Thyroid gland (tissue), 4 donors: ENCODE measurements around the gene AADACL3. TPM values are rescaled to one million over a fixed set of nuclear protein-coding genes. Genes with fewer than 3 reads are reported as not detected.
"Not testable (repeated sequence)": the region's sequence is repeated elsewhere in the genome, so short reads cannot be mapped to it uniquely, and the experiment has no call there.

Experiments used
- DNase-seq, 2 donors: peaks; one replicate each; pipeline ENCODE4 v3.0.0-alpha.2; 2019
- H3K27ac ChIP-seq, 3 donors: fragments of 200-600 bp; sonication (generic); 1 replicate in 2 of 3; 2 replicates in 1 of 3; pipeline ENCODE4 v1.5.1; 2016 to 2019; ENCODE audit warnings: mild to moderate bottlenecking in 1 of 3, moderate library complexity in 1 of 3
- H3K27me3 ChIP-seq: fragments of 200-600 bp; sonication (generic); one replicate; pipeline ENCODE4 v1.5.1; 2019
- H3K36me3 ChIP-seq, 2 donors: fragments of 200-600 bp; sonication (generic); one replicate each; pipeline ENCODE4 v1.5.1; 2016 to 2019
- H3K4me1 ChIP-seq, 2 donors: fragments of 200-600 bp; sonication (generic); one replicate each; pipeline ENCODE4 v1.5.1; 2017 to 2019
- H3K4me3 ChIP-seq, 3 donors: fragments of 200-600 bp; sonication (generic); replicated peaks in 1 of 3; 1 replicate in 2 of 3; 2 replicates in 1 of 3; pipeline ENCODE4 v1.5.1; 2016; ENCODE audit warnings: mild to moderate bottlenecking in 1 of 3
- H3K9me3 ChIP-seq: fragments of 200-600 bp; sonication (generic); one replicate; pipeline ENCODE4 v1.5.1; 2017
- CTCF ChIP-seq, 6 experiments: fragments of 200-600 bp in 3 of 6; fragments of 450-650 bp in 3 of 6; sonication (generic) in 3 of 6; IDR thresholded peaks; one replicate each; pipeline ENCODE4 v1.5.1; 2016 to 2019; ENCODE audit warnings: antibody characterized with exemption in 6 of 6, mild to moderate bottlenecking in 2 of 6, inconsistent platforms in 1 of 6, moderate library complexity in 1 of 6
- POLR2A ChIP-seq, 2 donors: fragments of 450-650 bp; IDR thresholded peaks; one replicate each; pipeline ENCODE4 v1.6.1; 2017; ENCODE audit warnings: antibody characterized with exemption in 2 of 2, mild to moderate bottlenecking in 2 of 2, moderate library complexity in 1 of 2
- WGBS, 2 donors: methylation state at CpG; one replicate each; pipeline ENCODE4 v1.1.5; 2017; 5-methylcytosine and 5-hydroxymethylcytosine counted together
- intact Hi-C: fragments of 100-400 bp; cut with DNase I; formaldehyde crosslinking; loops from one replicate; pipeline ENCODE4 v1.15.1; 2023
- total RNA-seq, 4 donors: library from RNA; depleted of rRNA; stranded (reverse); fragments of >200 nt; gene quantifications; one replicate each; pipeline ENCODE4 v1.2.3, GENCODE V29; 2016

The AADACL3 gene
- total RNA-seq, 4 donors from 2014 or later: not detected

- no peaks in the 10 kb centered on the region for H3K27me3 ChIP-seq
- no peak overlapping the region for H3K4me3 ChIP-seq
- no peaks in the 10 kb centered on the region for H3K9me3 ChIP-seq
- DNase-seq: no peak
- no peak overlapping the region for H3K27ac ChIP-seq
- no peak for TF ChIP-seq POLR2A (IDR thresholded peaks at IDR 0.05)
- no peak for TF ChIP-seq CTCF (IDR thresholded peaks at IDR 0.05)
- no peaks in the 10 kb centered on the region for H3K4me1 ChIP-seq
- intact Hi-C loops: no loop called here
- 77 to 80% methylated on average over 3 of the region's 3 CpGs for WGBS, 2 donors
- H3K36me3 ChIP-seq: no peaks in the 10 kb centered on the region
Observed at GRCh38 chr1:12714710-12715475, 1.0 kb upstream of the AADACL3 start.

- Histone ChIP-seq H3K27me3 (no peaks in the 10 kb centered on the region), H3K9me3 (no peaks in the 10 kb centered on the region), H3K4me1 (no peaks in the 10 kb centered on the region), H3K27ac (no peak overlapping the region), H3K36me3 (no peaks in the 10 kb centered on the region), H3K4me3 (no peak overlapping the region)
- intact Hi-C loops: no loop called here
- TF ChIP-seq POLR2A (IDR thresholded peaks at IDR 0.05) (no peak), CTCF (IDR thresholded peaks at IDR 0.05) (no peak)
- DNase-seq: no peak
- 80% methylated on average over 7 of the region's 7 CpGs for WGBS, 2 donors
Observed at GRCh38 chr1:12717301-12717838, 1.5 kb downstream of the AADACL3 start.

- Histone ChIP-seq H3K4me3 (no peak overlapping the region), H3K36me3 (no peaks in the 10 kb centered on the region), H3K4me1 (no peaks in the 10 kb centered on the region), H3K27ac (no peak overlapping the region), H3K27me3 (no peaks in the 10 kb centered on the region), H3K9me3 (no peaks in the 10 kb centered on the region)
- 63 to 71% methylated on average over 1 of the region's 1 CpG for WGBS, 2 donors
- intact Hi-C loops: no loop called here
- DNase-seq: no peak
- TF ChIP-seq CTCF (IDR thresholded peaks at IDR 0.05) (no peak), POLR2A (IDR thresholded peaks at IDR 0.05) (no peak)
Observed at GRCh38 chr1:12722626-12723025, 6.7 kb downstream of the AADACL3 start.

- no peak overlapping the region for H3K4me3 ChIP-seq
- H3K27me3 ChIP-seq: no peaks in the 10 kb centered on the region
- H3K4me1 ChIP-seq: no peaks in the 10 kb centered on the region
- DNase-seq: no peak
- no peak overlapping the region for H3K27ac ChIP-seq
- no peaks in the 10 kb centered on the region for H3K9me3 ChIP-seq
- no peak for TF ChIP-seq POLR2A (IDR thresholded peaks at IDR 0.05)
- TF ChIP-seq CTCF (IDR thresholded peaks at IDR 0.05): no peak
- intact Hi-C loops: no loop called here
- 85 to 91% methylated on average over 2 of the region's 2 CpGs for WGBS, 2 donors
- H3K36me3 ChIP-seq: no peaks in the 10 kb centered on the region
Observed at GRCh38 chr1:12728391-12728790, 12.5 kb downstream of the AADACL3 start.

- Histone ChIP-seq H3K4me1 (no peaks in the 10 kb centered on the region), H3K36me3 (no peaks in the 10 kb centered on the region), H3K4me3 (no peak overlapping the region), H3K27me3 (no peaks in the 10 kb centered on the region), H3K27ac (no peak overlapping the region), H3K9me3 (no peaks in the 10 kb centered on the region)
- whole genome bisulfite sequencing, 2 donors: 83 to 94% methylated on average over 1 of the region's 1 CpG
- DNase-seq: no peak
- intact Hi-C loops: no loop called here
- TF ChIP-seq CTCF (IDR thresholded peaks at IDR 0.05): no peak
- no peak for TF ChIP-seq POLR2A (IDR thresholded peaks at IDR 0.05)
Observed at GRCh38 chr1:12730156-12730555, 14.2 kb downstream of the AADACL3 start.

- H3K9me3 ChIP-seq, DNase-seq, H3K27me3 ChIP-seq, H3K36me3 ChIP-seq, H3K4me1 ChIP-seq, intact Hi-C loops, H3K4me3 ChIP-seq, H3K27ac ChIP-seq: not testable (repeated sequence)
- WGBS, 2 donors: 81 to 90% methylated on average over 2 of the region's 2 CpGs
Observed at GRCh38 chr1:12731084-12731483, 15.2 kb downstream of the AADACL3 start.
